Measurements from ENCODE around the gene WDR76.
A peak's percentile ranks its signal among the peaks of the same experiment; 100 is the strongest.
"Not testable (repeated sequence)": the region's sequence is repeated elsewhere in the genome, so short reads cannot be mapped to it uniquely, and the experiment has no call there.

The WDR76 gene

GRCh38 chr15:43808435-43808950, 18.3 kb upstream of the WDR76 start:
- Histone ChIP-seq H3K9ac (no peak overlapping the region), H3K27ac (peak overlapping the region in 1 of 11 experiments; percentile 10; a peak in 2 of 22 replicates)
- TF ChIP-seq Cebpa-rat (IDR thresholded peaks at IDR 0.05) = no peak

GRCh38 chr15:43808960-43809678, 17.7 kb upstream of the WDR76 start:
- H3K4me1 ChIP-seq = peaks cover 0 to 23% (median 4%) of the 10 kb centered on the region in 10 experiments; a peak in 9 of 20 replicates
- no peaks in the 10 kb centered on the region for H3K27me3 ChIP-seq
- no peak overlapping the region for H3K4me3 ChIP-seq
- no peak overlapping the region for H3K9ac ChIP-seq
- H3K4me2 ChIP-seq = peak overlapping the region in 4 of 11 experiments; percentile 3 to 71 (median 32); a peak in 4 of 22 replicates
- TF ChIP-seq Cebpa-rat (IDR thresholded peaks at IDR 0.05) = no peak
- H3K36me3 ChIP-seq = peaks cover 94 to 100% (median 99%) of the 10 kb centered on the region in 11 experiments
- peak overlapping the region in 1 of 11 experiments; percentile 10; a peak in 1 of 22 replicates for H3K27ac ChIP-seq
- H4K20me1 ChIP-seq = peaks cover 0 to 12% (median 0%) of the 10 kb centered on the region in 11 experiments; a peak in 5 of 22 replicates
- H3K9me3 ChIP-seq (replicated peaks in 1 of 11) = no peaks in the 10 kb centered on the region

More at GRCh38 chr15:43808435-43808950, 18.3 kb upstream of the WDR76 start:
- Histone ChIP-seq H3K36me3 (peaks cover 92 to 100% (median 99%) of the 10 kb centered on the region in 11 experiments), H3K4me2 (peak overlapping the region in 3 of 11 experiments; percentile 6 to 71 (median 58); a peak in 5 of 22 replicates), H3K9me3 (replicated peaks in 1 of 11) (no peaks in the 10 kb centered on the region), H3K4me1 (peaks cover 0 to 23% (median 4%) of the 10 kb centered on the region in 10 experiments; a peak in 9 of 20 replicates), H4K20me1 (peaks cover 0 to 12% (median 0%) of the 10 kb centered on the region in 11 experiments; a peak in 5 of 22 replicates), H3K4me3 (no peak overlapping the region), H3K27me3 (no peaks in the 10 kb centered on the region)

GRCh38 chr15:43815064-43815463, 11.7 kb upstream of the WDR76 start:
- peaks cover 2 to 35% (median 20%) of the 10 kb centered on the region in 11 experiments; a peak in 14 of 22 replicates for H4K20me1 ChIP-seq
- H3K27ac ChIP-seq; H3K4me2 ChIP-seq; H3K4me3 ChIP-seq; H3K9ac ChIP-seq; H3K27me3 ChIP-seq; H3K9me3 ChIP-seq (replicated peaks in 1 of 11): not testable (repeated sequence)
- H3K36me3 ChIP-seq = peaks cover 84 to 100% (median 95%) of the 10 kb centered on the region in 11 experiments
- H3K4me1 ChIP-seq = peaks cover 0 to 23% (median 12%) of the 10 kb centered on the region in 10 experiments; a peak in 16 of 20 replicates

- Histone ChIP-seq H3K9ac (0 out of 22 replicates have a peak overlapping the region, but pooled peaks of 2 of the 11 experiments have one; percentile 23 to 34), H3K27ac (no peak overlapping the region), H3K4me3 (no peak overlapping the region; a peak in 1 of 20 replicates), H4K20me1 (peaks cover 2 to 43% (median 32%) of the 10 kb centered on the region in 11 experiments; a peak in 14 of 22 replicates), H3K4me1 (peaks cover 38 to 63% (median 49%) of the 10 kb centered on the region in 10 experiments), H3K9me3 (replicated peaks in 1 of 11) (peaks cover 0 to 8% (median 0%) of the 10 kb centered on the region in 11 experiments; a peak in 5 of 22 replicates), H3K4me2 (peak overlapping the region in 8 of 11 experiments; percentile 80 to 98 (median 92); a peak in 8 of 22 replicates), H3K36me3 (peaks cover 30 to 46% (median 43%) of the 10 kb centered on the region in 11 experiments), H3K27me3 (no peaks in the 10 kb centered on the region)
- no peak for TF ChIP-seq Cebpa-rat (IDR thresholded peaks at IDR 0.05)
These were observed 5.3 kb upstream of the WDR76 start for GRCh38 chr15:43821505-43821904.

GRCh38 chr15:43824302-43825246, 2.2 kb upstream of the WDR76 start, which contains the start of gene MFAP1:
Gene MFAP1 (minus strand): TSS chr15:43824690. CDS start chr15:43824569, 121 bp downstream.
- H3K4me3 ChIP-seq = peak within 1 kb of the TSS; percentile 74 to 98 (median 92)
- H3K9me3 ChIP-seq (replicated peaks in 1 of 11) = peaks cover 0 to 8% (median 0%) of the 10 kb centered on the region in 11 experiments; a peak in 5 of 22 replicates
- peak within 1 kb of the TSS; percentile 87 to 98 (median 95) for H3K9ac ChIP-seq
- peaks cover 0 to 20% (median 11%) of the 10 kb centered on the region in 11 experiments; a peak in 13 of 22 replicates for H4K20me1 ChIP-seq
- no peaks in the 10 kb centered on the region for H3K27me3 ChIP-seq
- H3K4me2 ChIP-seq = peak within 1 kb of the TSS; percentile 80 to 98 (median 92)
- peaks cover 51 to 74% (median 65%) of the 10 kb centered on the region in 10 experiments for H3K4me1 ChIP-seq
- H3K27ac ChIP-seq = peak within 1 kb of the TSS; percentile 79 to 96 (median 91)
- peaks cover 7 to 30% (median 20%) of the 10 kb centered on the region in 11 experiments; a peak in 18 of 22 replicates for H3K36me3 ChIP-seq
- no peak for TF ChIP-seq Cebpa-rat (IDR thresholded peaks at IDR 0.05)

- not testable (repeated sequence) for H3K27me3 ChIP-seq; H3K9me3 ChIP-seq (replicated peaks in 1 of 11)
- Histone ChIP-seq H3K27ac (peak overlapping the region in 7 of 11 experiments; percentile 86 to 94 (median 90); a peak in 12 of 22 replicates), H3K9ac (peak overlapping the region in 3 of 11 experiments; percentile 91 to 95 (median 95); a peak in 3 of 22 replicates), H4K20me1 (peaks cover 0 to 15% (median 6%) of the 10 kb centered on the region in 11 experiments; a peak in 11 of 22 replicates), H3K4me3 (peak overlapping the region in 1 of 10 experiments; percentile 92; a peak in 1 of 20 replicates), H3K4me2 (peak overlapping the region in 7 of 11 experiments; percentile 14 to 88 (median 55); a peak in 10 of 22 replicates), H3K36me3 (peaks cover 7 to 30% (median 16%) of the 10 kb centered on the region in 11 experiments; a peak in 17 of 22 replicates), H3K4me1 (peaks cover 58 to 78% (median 70%) of the 10 kb centered on the region in 10 experiments)
These were observed 1.5 kb upstream of the WDR76 start for GRCh38 chr15:43825305-43825704.

- Histone ChIP-seq H3K4me1 (peaks cover 64 to 84% (median 71%) of the 10 kb centered on the region in 10 experiments), H3K27me3 (no peaks in the 10 kb centered on the region), H3K9ac (peak overlapping the region; percentile 71 to 89 (median 86); a peak in 21 of 22 replicates), H3K4me3 (peak overlapping the region; percentile 62 to 78 (median 70)), H3K36me3 (peaks cover 0 to 30% (median 13%) of the 10 kb centered on the region in 11 experiments; a peak in 12 of 22 replicates), H3K4me2 (peak overlapping the region; percentile 81 to 100 (median 88)), H3K27ac (peak overlapping the region in 9 of 11 experiments; percentile 69 to 93 (median 87); a peak in 19 of 22 replicates), H3K9me3 (replicated peaks in 1 of 11) (peaks cover 0 to 8% (median 0%) of the 10 kb centered on the region in 11 experiments; a peak in 5 of 22 replicates), H4K20me1 (peaks cover 0 to 18% (median 0%) of the 10 kb centered on the region in 11 experiments; a peak in 8 of 22 replicates)
- TF ChIP-seq Cebpa-rat (IDR thresholded peaks at IDR 0.05) = no peak
These were observed 734 bp upstream of the WDR76 start for GRCh38 chr15:43826029-43826507.
